Liver (tissue), 9 donors: Measurements from ENCODE around the gene NMB. TPM values are rescaled to one million over a fixed set of nuclear protein-coding genes. Genes with fewer than 3 reads are reported as not detected.

Source experiments
- DNase-seq: peaks from one replicate; pipeline ENCODE4 v3.0.0-alpha.2; 2017; ENCODE audit warnings: low spot score
- H3K27ac ChIP-seq, 2 donors: one replicate each; pipeline ENCODE4 v1.7.0; 2013; ENCODE audit warnings: inconsistent platforms in 2 of 2, low read length in 2 of 2, control low read depth in 1 of 2, low read depth in 1 of 2, mild to moderate bottlenecking in 1 of 2
- H3K27me3 ChIP-seq, 4 donors: one replicate each; pipeline versions ENCODE4 v1.6.1 to v1.7.0; 2013; ENCODE audit warnings: low read length in 3 of 4, inconsistent platforms in 1 of 4, mild to moderate bottlenecking in 1 of 4, moderate library complexity in 1 of 4; ENCODE audit not compliant: control insufficient read depth in 4 of 4, insufficient read depth in 4 of 4
- H3K36me3 ChIP-seq, 4 donors: one replicate each; pipeline versions ENCODE4 v1.6.1 to v1.7.0; 2013; ENCODE audit warnings: low read length in 3 of 4, mild to moderate bottlenecking in 3 of 4, low read depth in 1 of 4, moderate library complexity in 1 of 4; ENCODE audit not compliant: control insufficient read depth in 4 of 4, insufficient read depth in 3 of 4
- H3K4me1 ChIP-seq, 4 donors: one replicate each; pipeline versions ENCODE4 v1.6.1 to v1.7.0; 2013; ENCODE audit warnings: low read length in 3 of 4, mild to moderate bottlenecking in 3 of 4, moderate library complexity in 1 of 4; ENCODE audit not compliant: control insufficient read depth in 4 of 4, insufficient read depth in 4 of 4
- H3K4me3 ChIP-seq, 3 donors: one replicate each; pipeline versions ENCODE4 v1.6.1 to v1.7.0; 2013; ENCODE audit warnings: low read length in 3 of 3, control low read depth in 1 of 3, low read depth in 1 of 3, mild to moderate bottlenecking in 1 of 3
- H3K9ac ChIP-seq, 2 donors: one replicate each; pipeline ENCODE4 v1.7.0; 2013; ENCODE audit warnings: low read length in 2 of 2, mild to moderate bottlenecking in 2 of 2, moderate library complexity in 2 of 2, control low read depth in 1 of 2, low read depth in 1 of 2
- H3K9me3 ChIP-seq, 4 donors: one replicate each; pipeline versions ENCODE4 v1.6.1 to v1.7.0; 2013; ENCODE audit warnings: low read length in 3 of 4; ENCODE audit not compliant: control insufficient read depth in 4 of 4
- CTCF ChIP-seq: fragments of 150-350 bp; IDR thresholded peaks from 2 replicates; pipeline ENCODE4 v1.5.1; 2017; ENCODE audit warnings: improper control_type of control experiment, low read depth, low read length; ENCODE audit not compliant: missing input control
- EGR1 ChIP-seq, 2 donors: IDR thresholded peaks; 2 replicates each; pipeline ENCODE4 v1.6.1; 2016 to 2018; ENCODE audit warnings: antibody characterized with exemption in 2 of 2, low read depth in 2 of 2
- FOXA1 ChIP-seq: IDR thresholded peaks from 2 replicates; pipeline ENCODE4 v1.6.1; 2016; ENCODE audit warnings: antibody characterized with exemption
- FOXA2 ChIP-seq: IDR thresholded peaks from 2 replicates; pipeline ENCODE4 v1.6.1; 2016; ENCODE audit warnings: antibody characterized with exemption
- GABPA ChIP-seq, 2 donors: IDR thresholded peaks in 1 of 2; conservative IDR thresholded peaks in 1 of 2; 2 replicates each; pipeline ENCODE4 v1.6.1; 2016; ENCODE audit warnings: antibody characterized with exemption in 2 of 2, mild to moderate bottlenecking in 1 of 2, moderate library complexity in 1 of 2
- HNF4A ChIP-seq, 2 donors: conservative IDR thresholded peaks; 2 replicates each; pipeline ENCODE4 v1.6.1; 2016; ENCODE audit warnings: antibody characterized with exemption in 2 of 2, mild to moderate bottlenecking in 2 of 2
- HNF4G ChIP-seq: IDR thresholded peaks from 2 replicates; pipeline ENCODE4 v1.6.1; 2016; ENCODE audit warnings: antibody characterized with exemption
- JUND ChIP-seq, 2 donors: IDR thresholded peaks; 2 replicates each; pipeline ENCODE4 v1.6.1; 2016; ENCODE audit warnings: antibody characterized with exemption in 2 of 2
- MAX ChIP-seq: IDR thresholded peaks from 2 replicates; pipeline ENCODE4 v1.6.1; 2016; ENCODE audit warnings: antibody characterized with exemption
- NR2F2 ChIP-seq: IDR thresholded peaks from 2 replicates; pipeline ENCODE4 v1.6.1; 2016; ENCODE audit warnings: antibody characterized with exemption
- RAD21 ChIP-seq, 2 donors: IDR thresholded peaks; 2 replicates each; pipeline ENCODE4 v1.6.1; 2016; ENCODE audit warnings: antibody characterized with exemption in 2 of 2, mild to moderate bottlenecking in 2 of 2
- RXRA ChIP-seq, 2 donors: IDR thresholded peaks; 2 replicates each; pipeline ENCODE4 v1.6.1; 2017 to 2018; ENCODE audit warnings: antibody characterized with exemption in 2 of 2, mild to moderate bottlenecking in 1 of 2
- SP1 ChIP-seq: IDR thresholded peaks from 2 replicates; pipeline ENCODE4 v1.6.1; 2018; ENCODE audit warnings: antibody characterized with exemption, mild to moderate bottlenecking
- TAF1 ChIP-seq: conservative IDR thresholded peaks from 2 replicates; pipeline ENCODE4 v1.6.1; 2016; ENCODE audit warnings: antibody characterized with exemption, mild to moderate bottlenecking
- YY1 ChIP-seq: IDR thresholded peaks from 2 replicates; pipeline ENCODE4 v1.6.1; 2016; ENCODE audit warnings: antibody characterized with exemption, mild to moderate bottlenecking
- ZBTB33 ChIP-seq: IDR thresholded peaks from 2 replicates; pipeline ENCODE4 v1.6.1; 2016; ENCODE audit warnings: antibody characterized with exemption
- WGBS: extraction: QIAGEN DNeasy Blood & Tissue Kit; methylation state at CpG from one replicate; pipeline ENCODE4 v1.1.7; 2013; 5-methylcytosine and 5-hydroxymethylcytosine counted together
- polyA plus RNA-seq, 2 donors: library from polyadenylated mRNA; stranded (reverse) in 1 of 2; unstranded in 1 of 2; fragments of 200-250 nt in 1 of 2; fragments of >200 nt in 1 of 2; fragmentation: Nextera tagmentation in 1 of 2; extraction: Ambion mirVana in 1 of 2; gene quantifications; one replicate each; pipeline versions ENCODE4 v1.2.1 to v1.2.3, GENCODE V29; 2013 to 2015
- total RNA-seq, 2 donors: library from RNA; depleted of rRNA; stranded (reverse); fragments of >200 nt; gene quantifications; one replicate each; pipeline ENCODE4 v1.2.3, GENCODE V29; 2014
- donor health status: healthy.
- donor health status: healthy.
- donor health status: healthy.
- donor health status: healthy.
- donor health status: healthy.

Gene NMB
- total and polyA plus RNA-seq, 4 donors = 0.59 to 1.8 (median 1.1) TPM

- WGBS = 6% methylated on average over 19 of the region's 19 CpGs
- no peaks in the 10 kb centered on the region for H3K27me3 ChIP-seq
- no peaks in the 10 kb centered on the region for H3K9me3 ChIP-seq
- peak overlapping the region; percentile 74 to 94 (median 85) for H3K4me3 ChIP-seq
- peaks cover 2 to 7% (median 6%) of the 10 kb centered on the region in 4 donors for H3K36me3 ChIP-seq
- H3K4me1 ChIP-seq = peaks cover 3 to 24% (median 16%) of the 10 kb centered on the region in 4 donors
- TF ChIP-seq MAX = peak; percentile 42
- TF ChIP-seq NR2F2 = peak; percentile 5
- no peak for TF ChIP-seq HNF4A (conservative IDR thresholded peaks at IDR 0.05)
- no peak for TF ChIP-seq FOXA1
- TF ChIP-seq SP1 = no peak
- TF ChIP-seq ZBTB33 = no peak
- peak; percentile 67 for TF ChIP-seq CTCF
- no peak for TF ChIP-seq TAF1
- TF ChIP-seq EGR1 (IDR thresholded peaks at IDR 0.05; ENCODE audit: low read depth in 2 of 2) = no peak
- TF ChIP-seq RXRA (IDR thresholded peaks at IDR 0.05) = no peak
- TF ChIP-seq RAD21 (IDR thresholded peaks at IDR 0.05) = peak; percentile 80 to 84
- no peak for TF ChIP-seq GABPA (IDR thresholded peaks at IDR 0.05 in 1 of 2, conservative IDR thresholded peaks at IDR 0.05 in 1 of 2)
- peak; percentile 66 for DNase-seq
- H3K9ac ChIP-seq = peak overlapping the region; percentile 90 to 98
- peak overlapping the region; percentile 74 to 80 for H3K27ac ChIP-seq
Measured at GRCh38 chr15:84654689-84655453, 3.1 kb downstream of the NMB start.

- Histone ChIP-seq H3K36me3 (peaks cover 2 to 9% (median 6%) of the 10 kb centered on the region in 4 donors), H3K4me3 (peak within 1 kb of the TSS; percentile 74 to 94 (median 85)), H3K9me3 (no peaks in the 10 kb centered on the region), H3K27ac (peak within 1 kb of the TSS; percentile 74 to 80), H3K27me3 (no peaks in the 10 kb centered on the region), H3K4me1 (peaks cover 3 to 24% (median 16%) of the 10 kb centered on the region in 4 donors), H3K9ac (peak within 1 kb of the TSS; percentile 90 to 98)
- WGBS = under 1% methylated on average over 49 of the region's 49 CpGs
- TF ChIP-seq ZBTB33 (peak; percentile 100), FOXA2 (no peak), YY1 (peak; percentile 83), NR2F2 (peak; percentile 8), GABPA (IDR thresholded peaks at IDR 0.05 in 1 of 2, conservative IDR thresholded peaks at IDR 0.05 in 1 of 2) (peak; percentile 86 to 97), MAX (peak; percentile 11), RAD21 (IDR thresholded peaks at IDR 0.05) (peak in 1 of 2 donors; percentile 7), HNF4G (no peak), JUND (IDR thresholded peaks at IDR 0.05) (no peak)
- DNase-seq = peak; percentile 97
Measured at GRCh38 chr15:84653910-84654688, 3.9 kb downstream of the NMB start, which contains the start of gene WDR73. WDR73 (minus strand) TSS chr15:84654283; CDS start chr15:84654274, 9 bp downstream.
